HepG2 (cell line): Measurements from ENCODE around the gene NOSIP. TPM values are rescaled to one million over a fixed set of nuclear protein-coding genes. Genes with fewer than 3 reads are reported as not detected.

Experiments used
- CBFB ChIP-seq: sonication (generic); formaldehyde crosslinking; IDR thresholded peaks from 2 replicates; pipeline ENCODE4 v1.4.0; 2020; ENCODE audit warnings: missing genetic modification reagents
- CHD2 ChIP-seq: IDR thresholded peaks from 2 replicates; pipeline ENCODE4 v1.6.1; 2011; ENCODE audit warnings: low read depth, low read length, improper control_type of control experiment
- FOXC1 ChIP-seq: sonication (generic); formaldehyde crosslinking; IDR thresholded peaks from 2 replicates; pipeline ENCODE4 v1.8.0; 2022; ENCODE audit warnings: mild to moderate bottlenecking, missing genetic modification reagents, borderline replicate concordance
- GABPB1 ChIP-seq: IDR thresholded peaks from 2 replicates; pipeline ENCODE4 v1.6.1; 2016; ENCODE audit warnings: mild to moderate bottlenecking, missing genetic modification reagents, moderate library complexity, missing compliant biosample characterization
- HMG20B ChIP-seq: conservative IDR thresholded peaks from 2 replicates; pipeline ENCODE4 v1.6.1; 2016; ENCODE audit warnings: missing genetic modification reagents, missing compliant biosample characterization
- MNT ChIP-seq: fragments of 450-650 bp; IDR thresholded peaks from 2 replicates; pipeline ENCODE4 v1.6.1; 2016
- NFAT5 ChIP-seq: sonication (generic); formaldehyde crosslinking; IDR thresholded peaks from 2 replicates; pipeline ENCODE4 v1.4.0; 2020; ENCODE audit warnings: missing genetic modification reagents
- PAXIP1 ChIP-seq: sonication (generic); formaldehyde crosslinking; conservative IDR thresholded peaks from 2 replicates; pipeline ENCODE4 v1.4.0; 2020; ENCODE audit warnings: mild to moderate bottlenecking, missing genetic modification reagents, moderate library complexity
- PRPF4 ChIP-seq: fragments of 200-400 bp; formaldehyde crosslinking; IDR thresholded peaks from 2 replicates; pipeline ENCODE4 v1.6.1; 2016; ENCODE audit warnings: low read length, low read depth; ENCODE audit not compliant: poor library complexity, severe bottlenecking
- RBM39 ChIP-seq: fragments of 200-400 bp; formaldehyde crosslinking; IDR thresholded peaks from one replicate; pipeline ENCODE4 v1.6.1; 2018; ENCODE audit warnings: antibody characterized with exemption, mild to moderate bottlenecking, low read depth, low read length; ENCODE audit not compliant: poor library complexity, severe bottlenecking
- TFE3 ChIP-seq: IDR thresholded peaks from 2 replicates; pipeline ENCODE4 v1.6.1; 2016
- ZFAT ChIP-seq: sonication (generic); formaldehyde crosslinking; conservative IDR thresholded peaks from 2 replicates; pipeline ENCODE4 v1.8.1; 2023; ENCODE audit warnings: missing genetic modification reagents, inconsistent platforms
- polyA plus RNA-seq, 8 experiments: library from polyadenylated mRNA; depleted of rRNA in 3 of 8; stranded (reverse) in 7 of 8; unstranded in 1 of 8; fragments of >200 nt; fragmentation: Illumina TruSeq in 4 of 8; extraction: Trizol in 4 of 8; gene quantifications; 2 replicates each; pipeline versions ENCODE4 v1.2.1 to v1.2.3, GENCODE V29; 2011 to 2016; ENCODE audit warnings: low read depth in 4 of 8, missing spikeins in 1 of 8, mixed read lengths in 1 of 8; ENCODE audit not compliant: insufficient read depth in 1 of 8
- total RNA-seq, 5 experiments: library from RNA; depleted of rRNA; stranded (reverse); fragments of >200 nt; fragmentation: Illumina TruSeq; extraction: Trizol; gene quantifications; 2 replicates each; pipeline ENCODE4 v1.2.3, GENCODE V29; 2016; ENCODE audit warnings: low read depth in 1 of 5
- TF ChIP-seq, protein P1 (sequence below): sonication (generic); formaldehyde crosslinking; IDR thresholded peaks from 2 replicates; pipeline ENCODE4 v1.4.0; 2020; ENCODE audit warnings: missing genetic modification reagents

The NOSIP gene
- total and polyA plus RNA-seq, 2 of the 13 experiments (the other 11 are each of a cell fraction or from before 2014, with no cell fraction given) = 54.3 to 78.0 TPM

DNA sequence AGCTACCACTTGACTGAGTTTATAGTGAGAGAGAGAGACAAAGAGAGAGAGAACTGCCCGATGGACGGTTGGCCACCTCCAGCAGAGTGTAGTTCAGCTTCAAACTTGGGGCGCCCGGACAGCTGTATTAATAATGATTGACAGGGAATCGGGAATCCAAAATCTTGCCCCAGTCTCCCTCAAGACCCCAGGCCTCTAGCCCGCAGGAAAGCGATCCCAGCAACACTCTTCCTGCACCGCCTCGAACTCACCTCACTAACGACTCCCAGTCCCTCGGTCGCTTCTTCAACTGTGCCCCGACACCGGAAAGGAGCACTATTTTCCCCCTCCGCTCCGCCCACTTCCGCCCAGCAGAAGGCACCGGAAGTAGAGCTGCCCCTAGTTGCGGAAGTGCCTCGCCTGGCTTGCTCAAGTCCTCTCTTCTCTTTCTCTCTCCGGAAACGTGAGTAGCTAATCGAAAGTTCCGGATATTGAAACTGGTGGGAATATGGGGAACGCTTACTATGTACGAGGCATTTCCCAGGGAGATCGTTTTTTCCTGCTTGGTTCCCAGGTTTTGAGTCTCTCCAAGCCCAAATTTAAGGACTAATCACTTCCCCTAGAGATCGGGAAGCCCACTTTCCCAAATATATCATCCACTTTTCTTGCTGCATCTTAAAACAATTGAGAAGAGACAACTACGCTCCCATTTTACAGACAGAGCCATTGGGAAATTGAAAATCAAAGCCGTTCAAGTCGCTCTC, at the start of gene NOSIP (continued):
- TF ChIP-seq NFAT5 (CRISPR knock-in tag) (no peak), PRPF4 (no peak), PAXIP1 (CRISPR knock-in tag) (peak; percentile 48; the same call in 1 of the 2 replicates), ZFAT (CRISPR knock-in tag) (0 out of 2 replicates have a peak, but pooled peaks have one; percentile 25), GABPB1 (CRISPR knock-in tag) (peak; percentile 99), TFE3 (peak; percentile 46), MNT (peak; percentile 68), RBM39 (peak; percentile 45), FOXC1 (CRISPR knock-in tag) (no peak; the same call in 1 of the 2 replicates), HMG20B (CRISPR knock-in tag) (no peak), CBFB (CRISPR knock-in tag) (no peak), CHD2 (no peak)
- TF ChIP-seq, protein P1, sequence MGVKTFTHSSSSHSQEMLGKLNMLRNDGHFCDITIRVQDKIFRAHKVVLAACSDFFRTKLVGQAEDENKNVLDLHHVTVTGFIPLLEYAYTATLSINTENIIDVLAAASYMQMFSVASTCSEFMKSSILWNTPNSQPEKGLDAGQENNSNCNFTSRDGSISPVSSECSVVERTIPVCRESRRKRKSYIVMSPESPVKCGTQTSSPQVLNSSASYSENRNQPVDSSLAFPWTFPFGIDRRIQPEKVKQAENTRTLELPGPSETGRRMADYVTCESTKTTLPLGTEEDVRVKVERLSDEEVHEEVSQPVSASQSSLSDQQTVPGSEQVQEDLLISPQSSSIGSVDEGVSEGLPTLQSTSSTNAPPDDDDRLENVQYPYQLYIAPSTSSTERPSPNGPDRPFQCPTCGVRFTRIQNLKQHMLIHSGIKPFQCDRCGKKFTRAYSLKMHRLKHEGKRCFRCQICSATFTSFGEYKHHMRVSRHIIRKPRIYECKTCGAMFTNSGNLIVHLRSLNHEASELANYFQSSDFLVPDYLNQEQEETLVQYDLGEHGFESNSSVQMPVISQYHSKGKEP (CRISPR knock-in tag) = no peak
